Mucosa of descending colon (tissue), 3 donors: ENCODE data around the gene EIF5A2. TPM values are rescaled to one million over a fixed set of nuclear protein-coding genes. Genes with fewer than 3 reads are reported as not detected.

ENCODE experiments used
- ATAC-seq: fragments of 200-7000 bp; cut with Tn5 transposase; one replicate; pipeline ENCODE4 v1.9.1; 2020; ENCODE audit warnings: mild to moderate bottlenecking, moderate library complexity
- DNase-seq, 3 donors: peaks; one replicate each; pipeline ENCODE4 v3.0.0-alpha.2; 2020
- H3K36me3 ChIP-seq: fragments of 200-600 bp; one replicate; pipeline ENCODE4 v1.8.0; 2021; ENCODE audit warnings: low read depth, mild to moderate bottlenecking
- H3K4me1 ChIP-seq: fragments of 200-600 bp; one replicate; pipeline ENCODE4 v1.8.0; 2021; ENCODE audit warnings: low read depth, mild to moderate bottlenecking
- H3K4me3 ChIP-seq: fragments of 200-600 bp; one replicate; pipeline ENCODE4 v1.8.0; 2021; ENCODE audit warnings: mild to moderate bottlenecking
- H3K9me3 ChIP-seq: fragments of 200-600 bp; one replicate; pipeline ENCODE4 v1.8.0; 2021; ENCODE audit warnings: mild to moderate bottlenecking
- intact Hi-C, 2 donors: fragments of 100-400 bp; cut with DNase I in 1 of 2; cut with micrococcal nuclease in 1 of 2; formaldehyde crosslinking; loops; one replicate each; pipeline versions ENCODE4 v1.11.0 to v1.11.1; 2022; cut with DNase I, micrococcal nuclease
- total RNA-seq, 3 donors: library from RNA; stranded (reverse); fragmentation: NEBNext Ultra II Directional in 2 of 3; extraction: Animal tissue kit (Norgen Biotek cat#: 25700) in 2 of 3; gene quantifications; one replicate each; pipeline versions ENCODE4 v1.2.1 to v1.2.4, GENCODE V29; 2021 to 2023
- TF ChIP-seq, protein P1 (sequence below): fragments of 200-600 bp; IDR thresholded peaks from one replicate; pipeline ENCODE4 v1.8.0; 2022; ENCODE audit warnings: antibody characterized with exemption, mild to moderate bottlenecking
- donor health status: DM: no; HTN: no; CAD: no; lungs with moderate emphysema.
- donor health status: DM: no; HTN: no; CAD: no.
- donor health status: DM: no; HTN: yes; CAD: no.

The EIF5A2 gene
- total RNA-seq, 3 donors from 2014 or later: 2.1 to 17.7 (median 4.8) TPM

DNA sequence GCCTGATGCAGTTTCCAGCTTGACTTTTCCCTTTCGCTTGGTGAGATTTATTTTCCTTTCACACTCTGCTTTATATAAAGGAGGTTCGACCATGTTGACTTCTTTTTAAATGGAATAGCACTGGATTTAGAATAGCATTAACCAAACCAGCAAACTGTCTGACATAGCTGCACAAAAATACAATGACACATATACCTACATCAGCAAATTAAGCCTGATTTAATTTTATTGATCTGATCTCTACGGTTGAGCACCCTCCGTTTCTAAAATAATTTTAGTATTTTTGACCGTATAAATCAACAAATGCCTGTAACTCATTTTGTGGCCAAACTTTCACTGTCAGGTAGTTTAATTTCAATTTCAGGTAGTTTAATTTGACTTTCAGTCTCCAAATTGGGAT is 5.8 kb upstream of the EIF5A2 start:
- TF ChIP-seq, protein P1, sequence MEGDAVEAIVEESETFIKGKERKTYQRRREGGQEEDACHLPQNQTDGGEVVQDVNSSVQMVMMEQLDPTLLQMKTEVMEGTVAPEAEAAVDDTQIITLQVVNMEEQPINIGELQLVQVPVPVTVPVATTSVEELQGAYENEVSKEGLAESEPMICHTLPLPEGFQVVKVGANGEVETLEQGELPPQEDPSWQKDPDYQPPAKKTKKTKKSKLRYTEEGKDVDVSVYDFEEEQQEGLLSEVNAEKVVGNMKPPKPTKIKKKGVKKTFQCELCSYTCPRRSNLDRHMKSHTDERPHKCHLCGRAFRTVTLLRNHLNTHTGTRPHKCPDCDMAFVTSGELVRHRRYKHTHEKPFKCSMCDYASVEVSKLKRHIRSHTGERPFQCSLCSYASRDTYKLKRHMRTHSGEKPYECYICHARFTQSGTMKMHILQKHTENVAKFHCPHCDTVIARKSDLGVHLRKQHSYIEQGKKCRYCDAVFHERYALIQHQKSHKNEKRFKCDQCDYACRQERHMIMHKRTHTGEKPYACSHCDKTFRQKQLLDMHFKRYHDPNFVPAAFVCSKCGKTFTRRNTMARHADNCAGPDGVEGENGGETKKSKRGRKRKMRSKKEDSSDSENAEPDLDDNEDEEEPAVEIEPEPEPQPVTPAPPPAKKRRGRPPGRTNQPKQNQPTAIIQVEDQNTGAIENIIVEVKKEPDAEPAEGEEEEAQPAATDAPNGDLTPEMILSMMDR: no peak
- Histone ChIP-seq H3K4me1 (no peaks in the 10 kb centered on the region), H3K4me3 (no peak overlapping the region), H3K36me3 (no peaks in the 10 kb centered on the region), H3K9me3 (peaks cover 12% of the 10 kb centered on the region)
- no peak for DNase-seq
- intact Hi-C loops: no loop called here
- no peak for ATAC-seq

DNA sequence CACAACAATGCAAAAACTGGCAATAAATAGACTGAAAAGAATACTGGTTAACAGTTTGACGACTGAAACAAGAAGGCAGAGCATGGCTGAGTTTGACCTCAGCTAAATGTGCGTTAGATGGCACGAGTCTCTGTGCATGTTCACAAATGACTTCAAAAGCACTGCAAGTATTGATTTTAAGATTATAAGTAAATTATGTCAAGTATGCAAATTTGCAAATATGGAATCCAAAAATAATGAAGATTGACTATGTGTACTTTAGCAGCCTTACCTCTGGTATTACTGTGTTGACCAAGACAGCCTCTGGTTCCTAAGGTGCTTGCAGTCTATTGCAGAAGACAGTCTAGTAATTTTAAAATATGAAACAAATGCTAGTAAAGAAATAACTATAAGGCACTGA is 2.6 kb upstream of the EIF5A2 start:
- H3K36me3 ChIP-seq: no peaks in the 10 kb centered on the region
- no peaks in the 10 kb centered on the region for H3K4me1 ChIP-seq
- ATAC-seq: no peak
- intact Hi-C loops: no loop called here
- TF ChIP-seq, protein P1: no peak
- no peak overlapping the region for H3K4me3 ChIP-seq
- DNase-seq: no peak
- peaks cover 12% of the 10 kb centered on the region for H3K9me3 ChIP-seq

GRCh38 chr3:170910542-170910941 is 2.1 kb upstream of the EIF5A2 start:
- peaks cover 12% of the 10 kb centered on the region for H3K9me3 ChIP-seq
- no peaks in the 10 kb centered on the region for H3K36me3 ChIP-seq
- TF ChIP-seq, protein P1: no peak
- no peak overlapping the region for H3K4me3 ChIP-seq
- no peaks in the 10 kb centered on the region for H3K4me1 ChIP-seq
- DNase-seq (no peak), ATAC-seq (no peak)
- intact Hi-C loops: no loop called here

GRCh38 chr3:170909129-170909903 is 879 bp upstream of the EIF5A2 start:
- DNase-seq (peak in 2 of 3 donors; percentile 8 to 42), ATAC-seq (no peak)
- TF ChIP-seq, protein P1: no peak
- Histone ChIP-seq H3K9me3 (peaks cover 12% of the 10 kb centered on the region), H3K36me3 (no peaks in the 10 kb centered on the region), H3K4me1 (no peaks in the 10 kb centered on the region), H3K4me3 (no peak overlapping the region)
- intact Hi-C loops: no loop called here

GRCh38 chr3:170907637-170908234 is 701 bp downstream of the EIF5A2 start:
- Histone ChIP-seq H3K36me3 (no peaks in the 10 kb centered on the region), H3K9me3 (peaks cover 12% of the 10 kb centered on the region), H3K4me3 (peak overlapping the region; percentile 15), H3K4me1 (no peaks in the 10 kb centered on the region)
- intact Hi-C loops: no loop called here
- ATAC-seq (no peak), DNase-seq (no peak)
- TF ChIP-seq, protein P1: no peak
